GM19099 (cell line): ENCODE data around the gene STING1.

ENCODE experiments used
- POLR2A ChIP-seq: IDR thresholded peaks from 3 replicates; pipeline ENCODE4 v1.6.1; 2011; ENCODE audit warnings: low read depth; ENCODE audit not compliant: insufficient read length; ENCODE audit errors: extremely low read depth

Gene STING1

GRCh38 chr5:139468421-139468931 lies 14.1 kb downstream of the STING1 start:
- no peak for TF ChIP-seq POLR2A

DNA sequence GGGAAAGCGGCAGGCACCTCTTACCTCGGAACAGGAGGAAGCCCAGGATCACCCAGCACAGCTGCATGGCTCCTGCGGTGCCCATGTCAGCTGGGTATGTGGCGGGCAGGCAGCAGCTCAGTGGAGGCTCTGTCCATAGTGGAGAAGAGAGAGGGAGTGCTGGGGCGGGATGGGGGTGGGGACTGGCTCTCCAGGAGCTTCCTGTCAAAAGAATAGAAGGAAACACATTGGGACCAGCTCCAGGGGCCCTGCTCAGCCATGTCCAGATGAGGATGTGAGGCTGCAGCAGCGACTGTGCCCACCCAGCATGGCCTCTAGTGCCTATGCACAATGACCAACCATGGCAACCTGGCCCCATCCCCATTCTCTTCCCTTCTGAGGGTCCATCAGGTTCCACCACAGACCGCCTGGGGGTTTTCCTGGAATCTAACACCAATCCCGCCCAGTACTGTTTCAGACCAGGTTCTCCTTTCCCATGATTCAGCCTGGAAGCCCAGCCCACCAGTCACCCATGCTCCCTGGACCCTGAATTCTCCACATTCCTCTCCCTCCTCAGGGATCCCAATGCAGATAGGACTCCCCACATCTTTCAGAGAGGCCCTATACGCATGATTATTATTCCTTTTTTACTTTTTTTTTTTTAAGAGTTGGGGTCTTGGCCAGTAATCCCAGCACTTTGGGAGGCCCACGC lies 19.8 kb downstream of the STING1 start, which contains the start of gene ECSCR:
ECSCR (minus strand) TSS at position 158 of the 691 bp plus-strand sequence; CDS start at position 85, 73 bp downstream.
- no peak for TF ChIP-seq POLR2A

GRCh38 chr5:139461698-139462097 lies 20.9 kb downstream of the STING1 start:
- no peak for TF ChIP-seq POLR2A

- TF ChIP-seq POLR2A: no peak
Observed at GRCh38 chr5:139461176-139461575, 21.4 kb downstream of the STING1 start.

GRCh38 chr5:139460455-139460854 lies 22.1 kb downstream of the STING1 start:
- TF ChIP-seq POLR2A: no peak

GRCh38 chr5:139459451-139459934 lies 23.1 kb downstream of the STING1 start:
- no peak for TF ChIP-seq POLR2A

GRCh38 chr5:139458580-139459407 lies 23.8 kb downstream of the STING1 start:
- TF ChIP-seq POLR2A: no peak

GRCh38 chr5:139457653-139458306 lies 24.8 kb downstream of the STING1 start:
- no peak for TF ChIP-seq POLR2A

GRCh38 chr5:139457241-139457640 lies 25.3 kb downstream of the STING1 start:
- no peak for TF ChIP-seq POLR2A

- no peak for TF ChIP-seq POLR2A
Observed at GRCh38 chr5:139456776-139457175, 25.8 kb downstream of the STING1 start.

DNA sequence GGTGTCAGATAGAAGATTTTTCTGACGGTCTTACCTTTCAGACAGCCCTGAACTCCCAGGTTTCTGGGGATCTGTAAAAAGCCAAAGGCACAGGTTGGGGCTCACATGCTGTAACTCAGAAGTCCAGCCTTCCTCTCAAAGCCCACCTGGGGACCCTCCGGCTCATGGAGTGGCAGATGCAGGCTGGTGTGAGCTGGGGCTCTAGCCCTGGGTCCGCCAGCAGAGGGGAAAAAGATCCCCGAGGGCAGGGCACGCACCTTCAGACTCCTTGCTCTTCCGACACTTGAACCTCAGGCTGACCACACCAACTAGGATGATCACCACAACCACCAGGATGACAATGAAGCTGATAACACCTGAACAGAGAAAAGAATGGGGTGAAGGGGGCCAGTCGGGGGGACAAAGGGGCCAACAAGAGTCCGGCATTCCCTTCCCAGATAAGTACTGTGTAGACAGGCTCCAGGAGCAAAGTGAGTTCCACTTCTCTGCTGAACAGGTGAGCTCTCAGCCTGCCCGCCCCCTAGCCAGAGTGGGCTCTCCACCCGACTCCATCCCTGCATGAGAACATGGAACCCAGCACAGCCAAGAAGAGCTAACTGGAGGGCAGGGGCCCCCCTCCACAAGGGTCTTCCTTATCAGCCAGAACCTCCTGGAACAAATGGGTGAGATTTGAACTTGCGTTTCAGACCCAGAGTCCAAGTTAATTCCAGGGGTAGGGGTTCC lies 27.8 kb downstream of the STING1 start:
- TF ChIP-seq POLR2A: no peak

GRCh38 chr5:139453683-139454567 lies 28.6 kb downstream of the STING1 start:
- TF ChIP-seq POLR2A: no peak

DNA sequence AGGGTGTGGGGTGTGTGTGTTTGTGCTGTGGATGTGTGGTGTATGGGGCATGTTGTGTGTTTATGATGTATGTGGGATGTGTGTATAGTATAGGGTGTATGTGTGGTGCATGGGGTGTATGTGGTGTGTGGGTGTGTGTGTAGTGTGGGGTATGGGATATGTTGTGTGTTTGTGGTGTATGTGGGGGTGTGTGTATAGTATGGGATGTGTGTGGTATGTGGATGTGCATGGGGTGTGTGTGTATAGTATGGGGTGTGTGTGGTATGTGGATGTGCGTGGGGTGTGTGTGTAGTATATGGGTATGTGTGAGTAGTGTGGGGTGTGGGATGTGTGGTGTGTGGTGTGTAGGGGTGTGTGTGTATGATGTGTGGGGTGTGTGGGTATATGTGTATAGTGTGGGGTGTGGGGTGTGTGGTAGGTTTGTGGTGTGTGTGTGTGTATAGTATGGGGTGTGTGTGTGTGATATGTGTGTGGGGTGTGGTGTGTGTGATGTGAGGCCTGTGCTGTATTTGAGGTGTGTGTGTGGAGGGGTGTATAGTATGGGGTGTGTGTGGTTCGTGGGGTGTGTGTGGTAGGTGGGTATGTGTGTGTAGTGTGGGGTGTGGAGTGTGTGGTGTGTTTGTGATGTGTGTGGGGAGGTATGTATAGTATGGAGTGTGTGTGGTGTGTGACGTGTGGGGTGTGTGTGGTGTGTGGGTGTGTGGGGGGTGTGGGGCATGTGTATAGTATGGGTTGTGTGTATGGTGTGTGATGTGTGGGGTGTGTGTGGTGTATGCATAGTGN lies 30.5 kb downstream of the STING1 start:
- no peak for TF ChIP-seq POLR2A
